Activated CD4-positive, alpha-beta T cell treated with anti-CD3 and anti-CD28 coated beads for 36 hours (primary cell): Measurements from ENCODE around the gene NIF3L1. TPM values are rescaled to one million over a fixed set of nuclear protein-coding genes. Genes with fewer than 3 reads are reported as not detected.
A peak's percentile ranks its signal among the peaks of the same experiment; 100 is the strongest.

Experiments used
- ATAC-seq: fragments of 200-7000 bp; cut with Tn5 transposase; one replicate; pipeline ENCODE4 v1.10.0; 2021; ENCODE audit warnings: mild to moderate bottlenecking, moderate library complexity
- CTCF ChIA-PET: fragments of 350-600 bp; sonication (Branson Sonifier 250); formaldehyde crosslinking; loops from one replicate; lab custom pipeline; 2021; ENCODE audit warnings: antibody characterized with exemption; lab: Charles Lee
- POLR2A ChIA-PET: fragments of 350-600 bp; sonication (Branson Sonifier 250); formaldehyde crosslinking; loops from one replicate; lab custom pipeline; 2021; ENCODE audit warnings: antibody characterized with exemption, inconsistent platforms; lab: Charles Lee
- DNase-seq: peaks from one replicate; pipeline ENCODE4 v3.0.0-alpha.2; 2020
- H3K27ac Mint-ChIP-seq: one replicate; pipeline ENCODE4 v1.8.0; 2021; ENCODE audit warnings: mixed read lengths
- H3K27me3 Mint-ChIP-seq: one replicate; pipeline ENCODE4 v1.8.0; 2021; ENCODE audit warnings: mixed read lengths
- H3K36me3 Mint-ChIP-seq: one replicate; pipeline ENCODE4 v1.8.0; 2021; ENCODE audit warnings: low read depth, mixed read lengths
- H3K4me1 Mint-ChIP-seq: one replicate; pipeline ENCODE4 v1.8.0; 2021; ENCODE audit warnings: mixed read lengths
- H3K4me3 Mint-ChIP-seq: one replicate; pipeline ENCODE4 v1.8.0; 2021; ENCODE audit warnings: mild to moderate bottlenecking, moderate library complexity, mixed read lengths
- H3K9me3 Mint-ChIP-seq: one replicate; pipeline ENCODE4 v1.8.0; 2021; ENCODE audit warnings: low read depth, mixed read lengths
- intact Hi-C, 2 experiments: fragments of 100-400 bp; cut with DNase I in 1 of 2; cut with micrococcal nuclease in 1 of 2; formaldehyde crosslinking; loops; one replicate each; pipeline versions ENCODE4 v1.14.2 to v1.15.1; 2022 to 2024; cut with DNase I, micrococcal nuclease
- total RNA-seq, 2 experiments: library from RNA; stranded (reverse); gene quantifications; one replicate each; pipeline ENCODE4 v1.2.3, GENCODE V29; 2021

NIF3L1 gene
- 10 to 100 TPM; 37.0 to 47.7 TPM for total RNA-seq

- Mint-ChIP-seq H3K9me3 (no peaks in the 10 kb centered on the region), H3K4me1 (peaks cover 46% of the 10 kb centered on the region), H3K27ac (peak within 1 kb of the TSS; percentile 100), H3K4me3 (peak within 1 kb of the TSS; percentile 98), H3K36me3 (peaks cover 36% of the 10 kb centered on the region), H3K27me3 (no peaks in the 10 kb centered on the region)
- POLR2A ChIA-PET: interaction anchor here (0.6 to 2.1 kb wide), 20 partner anchors 22 to 563 kb away, joined by 3 to 49 read pairs (median 4); partner anchors contain the start of genes CLK1, ORC2, STRADB and TRAK2
- peak; percentile 99 for DNase-seq
- CTCF ChIA-PET: interaction anchor here (0.6 to 2.8 kb wide), 13 partner anchors 9 to 978 kb away, joined by 3 to 14 read pairs (median 5); partner anchors contain the start of gene CLK1
- ATAC-seq: peak; percentile 83
- intact Hi-C loops: loop anchor here (1.0 to 2.0 kb wide), 12 partner anchors 25 to 1376 kb away; partner anchors contain the start of genes BZW1 (in 2 of the 2), CLK1 (in 2 of the 2), HYCC2 (in 2 of the 2) and ORC2 (in 2 of the 2)
Measured at GRCh38 chr2:200888704-200889625, at the start of gene NIF3L1, which contains the start of gene PPIL3. TSS of gene NIF3L1 (plus strand) at chr2:200889371. CDS start at chr2:200891944, 2,573 bp downstream. TSS of gene PPIL3 (minus strand) at chr2:200889077. CDS start at chr2:200887615, 1,462 bp downstream.

DNA sequence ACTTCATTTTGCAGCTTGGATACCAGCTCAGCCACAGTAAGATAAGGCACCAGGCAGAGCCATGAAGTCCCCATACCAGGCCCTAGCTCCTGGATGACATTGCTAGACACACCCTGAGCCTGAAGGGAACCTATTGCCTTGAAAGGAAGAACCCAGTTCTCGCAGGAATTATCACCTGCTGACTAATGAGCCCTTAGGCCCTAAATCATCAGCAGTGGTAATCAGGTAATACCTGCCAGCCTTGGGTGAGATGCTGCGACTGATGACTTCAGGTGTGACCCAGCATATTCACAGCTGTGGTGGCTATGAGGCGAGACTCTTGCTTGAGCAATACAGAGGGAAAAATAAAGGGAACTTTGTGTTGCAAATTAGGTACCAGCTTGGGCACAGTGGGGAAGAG is 49.7 kb upstream of the NIF3L1 start:
- Mint-ChIP-seq H3K27ac (no peak overlapping the region), H3K4me1 (no peaks in the 10 kb centered on the region), H3K36me3 (no peaks in the 10 kb centered on the region), H3K4me3 (no peak overlapping the region), H3K9me3 (peaks cover 11% of the 10 kb centered on the region), H3K27me3 (no peaks in the 10 kb centered on the region)
- ChIA-PET CTCF (no interaction called here), POLR2A (no interaction called here)
- intact Hi-C loops: no loop called here
- ATAC-seq: no peak
- DNase-seq: no peak

DNA sequence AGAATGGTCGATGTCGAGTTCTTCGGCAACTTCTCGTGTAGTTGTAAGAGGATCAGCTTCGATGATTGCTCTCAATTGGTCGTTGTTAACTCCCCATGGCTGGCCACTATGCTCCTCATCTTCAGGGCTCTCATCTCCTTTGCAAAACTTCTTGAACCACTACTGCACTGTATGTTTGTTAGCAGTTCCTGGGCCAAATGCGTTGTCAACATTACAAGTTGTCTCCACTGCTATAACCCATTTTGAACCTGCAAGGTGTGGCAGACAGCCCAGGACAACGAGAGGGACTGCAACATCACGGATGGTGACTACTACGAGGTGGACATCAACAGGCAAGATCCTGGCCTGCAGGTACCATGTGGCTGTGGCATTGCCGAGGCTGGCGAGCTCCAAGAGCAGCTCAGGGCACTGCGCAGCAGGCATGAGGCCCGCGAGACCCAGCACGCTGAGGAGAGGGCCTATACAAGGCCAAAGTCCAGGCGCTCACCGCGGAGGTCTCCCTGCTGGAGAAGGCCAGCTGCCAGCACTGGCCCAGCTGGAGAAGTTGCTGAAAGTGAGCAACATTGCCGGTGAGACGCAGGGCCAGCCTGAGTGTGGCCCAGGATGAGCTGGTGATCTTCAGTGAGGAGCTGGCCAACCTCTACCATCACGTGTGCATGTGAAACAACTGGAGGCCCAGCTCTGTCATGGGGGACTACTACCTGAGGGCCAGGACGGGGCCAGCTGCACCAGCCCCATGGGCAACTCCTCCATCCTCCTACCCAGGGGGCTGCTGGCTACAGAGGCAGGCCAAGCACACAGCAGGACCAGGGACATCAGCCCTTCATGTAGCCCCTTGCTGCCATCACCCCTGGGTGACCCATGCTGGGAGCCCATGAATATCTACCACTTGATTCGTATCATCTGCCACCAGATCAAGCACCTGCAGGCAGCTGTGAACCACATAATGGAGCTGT is 44.9 kb upstream of the NIF3L1 start:
- H3K9me3 Mint-ChIP-seq: no peaks in the 10 kb centered on the region
- H3K4me3 Mint-ChIP-seq: no peak overlapping the region
- no peaks in the 10 kb centered on the region for H3K36me3 Mint-ChIP-seq
- no peak for ATAC-seq
- POLR2A ChIA-PET: no interaction called here
- intact Hi-C loops: no loop called here
- H3K4me1 Mint-ChIP-seq: no peaks in the 10 kb centered on the region
- no peak for DNase-seq
- no peaks in the 10 kb centered on the region for H3K27me3 Mint-ChIP-seq
- CTCF ChIA-PET: interaction anchor here (0.6 to 1.8 kb wide), 4 partner anchors 9 to 57 kb away, joined by 3 to 4 read pairs (median 4); no protein-coding TSS in a partner anchor
- H3K27ac Mint-ChIP-seq: no peak overlapping the region

DNA sequence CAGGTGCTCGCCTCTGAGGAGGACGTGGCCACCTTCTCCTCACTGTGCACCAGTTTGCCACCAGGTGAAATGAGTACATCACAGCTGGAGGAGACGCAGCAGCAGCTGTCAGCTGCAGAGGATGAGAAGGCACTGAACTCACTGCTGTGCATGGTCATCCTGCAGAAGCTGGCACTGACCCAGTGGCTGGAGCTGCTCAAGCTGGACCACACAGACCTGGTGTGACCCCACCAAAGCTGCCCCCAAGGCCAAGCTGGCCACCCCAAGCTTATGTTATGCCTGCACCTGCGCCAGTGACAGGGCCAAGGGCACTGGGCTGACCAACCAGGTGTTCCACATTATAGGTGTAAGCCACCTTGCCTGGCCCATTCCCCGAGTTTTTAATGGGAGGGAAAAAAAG is 44.0 kb upstream of the NIF3L1 start:
- DNase-seq: no peak
- ATAC-seq: no peak
- ChIA-PET POLR2A (interaction anchor here (0.6 to 1.2 kb wide), 5 partner anchors 16 to 226 kb away, joined by 3 to 6 read pairs (median 3); partner anchors contain the start of gene NIF3L1), CTCF (interaction anchor here (0.6 to 1.8 kb wide), 5 partner anchors 18 to 362 kb away, joined by 3 to 5 read pairs (median 4); no protein-coding TSS in a partner anchor)
- H3K4me3 Mint-ChIP-seq: no peak overlapping the region
- H3K9me3 Mint-ChIP-seq: no peaks in the 10 kb centered on the region
- H3K4me1 Mint-ChIP-seq: no peaks in the 10 kb centered on the region
- intact Hi-C loops: no loop called here
- H3K27me3 Mint-ChIP-seq: no peaks in the 10 kb centered on the region
- peaks cover under 1% of the 10 kb centered on the region for H3K36me3 Mint-ChIP-seq
- H3K27ac Mint-ChIP-seq: no peak overlapping the region

- no peaks in the 10 kb centered on the region for H3K27me3 Mint-ChIP-seq
- CTCF ChIA-PET: interaction anchor here (0.9 to 1.8 kb wide), 2 partner anchors 23 to 26 kb away, joined by 4 to 5 read pairs; no protein-coding TSS in a partner anchor
- H3K4me1 Mint-ChIP-seq: no peaks in the 10 kb centered on the region
- DNase-seq (no peak), ATAC-seq (no peak)
- POLR2A ChIA-PET: interaction anchor here (0.6 to 1.2 kb wide), 4 partner anchors 17 to 225 kb away, joined by 3 to 6 read pairs (median 4); partner anchors contain the start of gene NIF3L1
- peaks cover 6% of the 10 kb centered on the region for H3K36me3 Mint-ChIP-seq
- no peaks in the 10 kb centered on the region for H3K9me3 Mint-ChIP-seq
- intact Hi-C loops: no loop called here
- no peak overlapping the region for H3K27ac Mint-ChIP-seq
- H3K4me3 Mint-ChIP-seq: no peak overlapping the region
Measured at GRCh38 chr2:200845669-200846325, 43.4 kb upstream of the NIF3L1 start.

DNA sequence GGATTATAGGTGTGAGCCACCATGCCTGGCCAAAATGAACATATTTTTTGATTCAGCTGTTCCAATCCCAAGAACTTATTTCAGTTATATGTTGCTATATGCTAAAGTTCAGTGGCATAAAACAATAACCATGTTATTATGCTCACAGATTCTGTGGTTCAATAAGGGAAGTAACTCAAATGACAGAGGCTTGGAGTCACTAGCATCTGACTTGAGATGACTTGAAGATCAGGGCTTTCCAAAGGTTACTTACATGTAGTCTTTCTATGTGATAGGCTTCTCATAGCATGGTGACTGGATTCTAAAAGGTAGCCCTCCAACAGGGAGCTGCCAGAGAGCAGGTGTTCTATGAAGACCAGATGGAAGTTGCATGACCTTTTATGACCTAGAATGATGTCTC is 41.9 kb upstream of the NIF3L1 start:
- intact Hi-C loops: no loop called here
- ChIA-PET CTCF (interaction anchor here (0.6 to 0.7 kb wide), 2 partner anchors 17 to 477 kb away, joined by 3 read pairs; partner anchors contain the start of gene CLK1), POLR2A (interaction anchor here (0.6 kb wide), 1 partner anchor 12 kb away, joined by 5 read pairs; no protein-coding TSS in a partner anchor)
- Mint-ChIP-seq H3K9me3 (no peaks in the 10 kb centered on the region), H3K27me3 (no peaks in the 10 kb centered on the region), H3K4me1 (no peaks in the 10 kb centered on the region), H3K36me3 (peaks cover 19% of the 10 kb centered on the region), H3K4me3 (no peak overlapping the region), H3K27ac (no peak overlapping the region)
- ATAC-seq (no peak), DNase-seq (no peak)

- ATAC-seq (no peak), DNase-seq (no peak)
- H3K27me3 Mint-ChIP-seq: no peaks in the 10 kb centered on the region
- H3K4me3 Mint-ChIP-seq: no peak overlapping the region
- intact Hi-C loops: no loop called here
- H3K27ac Mint-ChIP-seq: no peak overlapping the region
- H3K4me1 Mint-ChIP-seq: no peaks in the 10 kb centered on the region
- ChIA-PET CTCF (interaction anchor here (0.7 to 0.8 kb wide), 2 partner anchors 28 to 30 kb away, joined by 3 to 5 read pairs; no protein-coding TSS in a partner anchor), POLR2A (no interaction called here)
- H3K9me3 Mint-ChIP-seq: no peaks in the 10 kb centered on the region
- H3K36me3 Mint-ChIP-seq: peaks cover 26% of the 10 kb centered on the region
Measured at GRCh38 chr2:200847939-200848338, 41.2 kb upstream of the NIF3L1 start.

GRCh38 chr2:200850512-200851256 is 38.5 kb upstream of the NIF3L1 start:
- ATAC-seq: no peak
- Mint-ChIP-seq H3K27me3 (no peaks in the 10 kb centered on the region), H3K4me1 (no peaks in the 10 kb centered on the region), H3K4me3 (peak overlapping the region; percentile 5), H3K36me3 (peaks cover 46% of the 10 kb centered on the region), H3K9me3 (no peaks in the 10 kb centered on the region), H3K27ac (peak overlapping the region; percentile 2)
- CTCF ChIA-PET: interaction anchor here (0.6 to 1.1 kb wide), 2 partner anchors 9 to 12 kb away, joined by 3 read pairs; no protein-coding TSS in a partner anchor
- intact Hi-C loops: no loop called here
- DNase-seq: no peak
- POLR2A ChIA-PET: interaction anchor here (0.6 to 2.1 kb wide), 4 partner anchors 13 to 230 kb away, joined by 3 to 5 read pairs (median 4); no protein-coding TSS in a partner anchor

DNA sequence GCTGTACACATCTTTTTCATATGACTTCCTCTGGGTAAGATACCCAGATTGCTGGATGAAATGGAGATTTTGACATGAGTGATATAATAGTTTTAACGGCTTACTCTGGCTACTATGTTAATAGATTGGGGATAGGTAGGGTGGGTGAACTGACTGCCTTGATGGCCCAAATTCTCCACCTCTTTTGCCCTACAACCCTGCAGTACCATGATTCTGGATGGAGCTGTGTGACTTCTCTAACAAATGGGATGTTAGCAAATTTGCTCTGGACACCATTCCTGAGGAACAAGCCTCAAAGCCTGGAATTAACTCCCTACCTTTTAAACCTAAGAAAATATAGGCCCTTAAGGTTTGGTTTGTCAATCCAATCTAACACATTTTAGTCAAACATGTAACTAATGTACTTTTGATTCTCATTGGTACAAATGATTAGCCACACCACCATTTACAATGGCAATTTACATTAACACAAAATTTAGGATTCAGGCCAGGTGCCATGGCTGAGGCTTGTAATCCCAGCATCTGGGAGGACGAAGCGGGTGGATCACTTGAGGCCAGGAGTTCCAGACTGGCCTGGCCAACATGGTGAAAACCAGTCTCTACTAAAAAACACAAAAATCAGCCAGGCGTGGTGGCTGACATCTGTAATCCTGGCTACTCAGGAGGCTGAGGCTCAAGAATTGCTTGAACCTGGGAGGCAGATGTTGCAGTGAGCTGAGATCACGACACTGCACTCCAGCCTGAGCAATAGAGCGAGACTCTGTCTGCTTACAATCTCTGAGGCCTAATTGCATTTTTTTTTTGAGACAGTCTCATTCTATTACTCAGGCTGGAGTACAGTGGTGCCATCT is 37.5 kb upstream of the NIF3L1 start:
- intact Hi-C loops: no loop called here
- POLR2A ChIA-PET: interaction anchor here (1.0 to 2.1 kb wide), 2 partner anchors 12 to 34 kb away, joined by 3 to 4 read pairs; no protein-coding TSS in a partner anchor
- DNase-seq (no peak), ATAC-seq (no peak)
- Mint-ChIP-seq H3K4me1 (no peaks in the 10 kb centered on the region), H3K4me3 (no peak overlapping the region), H3K27me3 (no peaks in the 10 kb centered on the region), H3K9me3 (no peaks in the 10 kb centered on the region), H3K27ac (no peak overlapping the region), H3K36me3 (peaks cover 52% of the 10 kb centered on the region)
- CTCF ChIA-PET: interaction anchor here (1.1 kb wide), 1 partner anchor 32 kb away, joined by 6 read pairs; no protein-coding TSS in a partner anchor
